NCI-H2081 (cell line): Measurements from ENCODE around the gene CEP41.

ENCODE experiments used
- DNase-seq, 2 experiments: peaks; one replicate each; lab custom pipeline; 2025; lab: John Stamatoyannopoulos, UW

CEP41 gene

GRCh38 chr7:130369110-130369711 lies 71.6 kb downstream of the CEP41 start:
- peak in 1 of 2 experiments; percentile 39 for DNase-seq

DNA sequence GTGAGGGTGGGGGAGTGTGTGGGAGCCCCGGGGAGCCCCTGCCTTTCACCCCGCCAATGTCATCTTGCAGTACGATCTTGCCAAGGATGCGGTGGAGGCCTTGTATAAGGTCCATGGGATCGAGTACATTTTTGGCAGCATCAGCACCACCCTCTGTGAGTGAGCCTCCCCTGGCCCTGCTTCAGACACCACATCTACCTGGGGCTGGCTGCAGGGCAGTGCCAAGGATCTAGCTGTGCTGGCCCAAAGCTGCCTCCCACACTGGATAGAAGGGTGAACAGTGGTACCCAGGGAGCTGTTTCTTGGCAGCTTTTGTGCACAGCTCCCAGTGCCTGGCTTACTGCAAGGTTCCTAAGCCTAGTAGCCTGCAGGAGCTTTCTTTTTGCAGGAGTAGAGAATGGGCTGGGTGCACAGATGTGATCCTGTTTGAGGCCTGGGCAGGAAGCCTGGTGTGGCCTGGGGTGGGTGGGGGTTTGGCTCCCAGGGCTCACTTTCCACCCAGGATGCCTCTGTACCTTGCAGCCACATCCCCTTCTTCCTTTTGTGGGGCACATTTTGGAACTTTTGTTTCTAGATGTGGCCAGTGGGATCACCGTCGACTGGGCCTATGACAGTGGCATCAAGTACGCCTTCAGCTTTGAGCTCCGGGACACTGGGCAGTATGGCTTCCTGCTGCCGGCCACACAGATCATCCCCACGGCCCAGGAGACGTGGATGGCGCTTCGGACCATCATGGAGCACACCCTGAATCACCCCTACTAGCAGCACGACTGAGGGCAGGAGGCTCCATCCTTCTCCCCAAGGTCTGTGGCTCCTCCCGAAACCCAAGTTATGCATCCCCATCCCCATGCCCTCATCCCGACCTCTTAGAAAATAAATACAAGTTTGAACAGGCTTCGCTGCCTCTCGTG lies 72.7 kb downstream of the CEP41 start:
- DNase-seq: peak in 1 of 2 experiments; percentile 39

DNA sequence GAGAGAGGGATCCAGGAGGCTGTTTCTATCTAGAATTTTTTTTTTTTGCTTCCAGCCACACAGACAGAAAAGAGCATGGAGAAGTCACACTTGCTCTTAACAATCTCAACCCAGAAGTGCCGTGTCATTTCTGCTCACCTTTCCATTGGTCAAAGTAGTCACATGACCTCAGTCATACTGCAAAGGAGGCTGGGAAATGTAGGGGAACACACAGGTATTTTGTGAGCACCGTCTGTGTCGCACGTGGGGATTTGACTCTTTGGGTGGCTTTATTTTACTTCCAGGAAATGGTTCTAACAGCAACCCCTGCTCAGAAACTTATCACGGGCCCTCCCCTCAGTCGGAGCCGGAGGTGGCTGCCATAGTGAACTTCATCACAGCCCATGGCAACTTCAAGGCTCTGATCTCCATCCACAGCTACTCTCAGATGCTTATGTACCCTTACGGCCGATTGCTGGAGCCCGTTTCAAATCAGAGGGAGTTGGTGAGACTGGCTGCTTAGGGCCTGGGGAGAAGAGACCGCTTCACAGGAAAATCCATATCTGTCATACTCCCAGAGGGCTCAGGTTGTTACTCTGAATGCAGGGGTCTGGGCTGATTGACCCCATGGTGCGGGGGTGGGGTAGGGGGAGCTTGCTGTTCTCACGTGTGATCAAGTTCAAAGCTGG lies 73.6 kb downstream of the CEP41 start:
- no peak for DNase-seq

- no peak for DNase-seq
These were observed 74.3 kb downstream of the CEP41 start for GRCh38 chr7:130366564-130366963.

DNA sequence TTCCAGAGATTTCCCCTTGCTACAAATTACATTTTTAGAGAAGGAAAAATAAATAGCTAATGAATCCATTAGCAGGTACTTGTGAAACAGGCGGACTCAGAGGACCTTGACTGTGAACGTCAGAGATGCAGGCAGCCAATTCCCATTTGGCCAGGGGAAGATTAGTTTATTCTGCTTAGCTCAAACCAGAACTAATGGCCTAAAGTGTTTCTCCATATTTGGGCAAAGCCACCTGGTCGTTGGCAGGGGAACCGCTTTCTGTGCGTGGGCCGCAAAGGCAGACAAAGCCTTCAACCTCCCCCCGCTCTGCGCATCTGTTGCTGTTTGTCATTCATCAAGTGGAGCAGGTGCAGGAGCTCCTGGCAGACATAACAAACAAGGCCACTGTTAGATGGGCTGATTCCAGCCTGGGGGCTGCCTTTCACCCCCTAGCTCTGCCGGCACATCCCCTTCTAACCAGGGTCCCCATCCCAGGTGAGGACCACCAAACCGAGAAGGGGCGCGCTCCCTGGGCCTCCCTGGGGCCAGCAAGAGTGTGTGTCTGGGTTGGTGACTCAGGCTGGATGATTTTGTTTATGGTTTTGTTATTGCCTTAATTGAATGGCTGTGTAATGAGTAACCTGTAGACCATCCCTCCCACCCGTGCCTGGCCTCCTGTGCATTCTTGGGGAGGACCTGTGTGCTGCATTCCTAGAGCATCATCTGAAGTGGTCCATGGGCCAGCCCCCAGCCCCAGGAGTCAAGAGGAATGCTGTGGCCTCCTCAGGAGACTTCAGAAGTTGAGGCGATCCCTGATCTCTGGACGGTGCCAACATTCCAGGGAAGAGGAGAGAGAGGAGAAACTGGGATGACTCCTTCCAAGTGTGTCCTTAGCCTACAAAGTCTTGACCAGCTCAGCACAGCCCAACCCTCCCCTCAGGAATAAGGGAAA lies 75.0 kb downstream of the CEP41 start:
- peak; percentile 100 for DNase-seq

DNA sequence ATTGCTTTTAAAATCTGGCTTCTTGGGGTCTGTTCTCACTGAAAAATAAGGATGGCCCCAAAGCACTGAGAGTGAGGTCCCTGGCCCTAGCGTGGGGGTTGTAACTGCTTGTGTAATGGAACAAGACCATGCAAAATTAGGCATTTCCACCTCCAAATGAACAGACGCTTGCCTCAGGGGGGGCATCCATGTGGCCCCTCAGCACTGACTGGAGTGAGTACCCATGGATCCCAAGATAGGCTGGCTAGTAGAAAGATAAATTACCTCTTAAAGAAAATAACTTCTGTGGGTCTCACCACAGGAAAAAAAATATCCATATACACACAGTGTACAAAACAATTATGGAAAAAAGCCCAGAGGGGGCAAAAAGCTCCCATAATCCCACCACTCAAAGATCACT lies 75.7 kb downstream of the CEP41 start:
- peak; percentile 86 to 94 for DNase-seq

DNA sequence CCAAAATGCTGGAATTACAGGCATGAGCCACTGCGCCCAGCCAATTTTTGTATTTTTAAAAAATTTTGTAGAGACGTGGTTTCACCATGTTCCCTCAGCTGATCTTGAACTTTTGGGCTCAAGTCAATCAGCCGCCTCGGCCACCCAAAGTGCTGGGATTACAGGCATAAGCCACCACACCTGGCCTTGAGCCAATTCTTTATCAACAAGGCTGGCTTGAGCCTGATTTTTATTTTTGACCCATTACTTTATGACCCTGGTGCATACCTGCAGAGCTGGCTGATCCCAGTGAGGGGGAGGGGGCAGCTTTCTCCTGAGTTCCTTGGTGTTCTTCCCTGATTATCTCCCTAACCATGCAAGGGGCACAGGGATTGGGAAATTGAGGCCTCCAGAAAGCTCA lies 76.4 kb downstream of the CEP41 start:
- DNase-seq: peak; percentile 16 to 33

DNA sequence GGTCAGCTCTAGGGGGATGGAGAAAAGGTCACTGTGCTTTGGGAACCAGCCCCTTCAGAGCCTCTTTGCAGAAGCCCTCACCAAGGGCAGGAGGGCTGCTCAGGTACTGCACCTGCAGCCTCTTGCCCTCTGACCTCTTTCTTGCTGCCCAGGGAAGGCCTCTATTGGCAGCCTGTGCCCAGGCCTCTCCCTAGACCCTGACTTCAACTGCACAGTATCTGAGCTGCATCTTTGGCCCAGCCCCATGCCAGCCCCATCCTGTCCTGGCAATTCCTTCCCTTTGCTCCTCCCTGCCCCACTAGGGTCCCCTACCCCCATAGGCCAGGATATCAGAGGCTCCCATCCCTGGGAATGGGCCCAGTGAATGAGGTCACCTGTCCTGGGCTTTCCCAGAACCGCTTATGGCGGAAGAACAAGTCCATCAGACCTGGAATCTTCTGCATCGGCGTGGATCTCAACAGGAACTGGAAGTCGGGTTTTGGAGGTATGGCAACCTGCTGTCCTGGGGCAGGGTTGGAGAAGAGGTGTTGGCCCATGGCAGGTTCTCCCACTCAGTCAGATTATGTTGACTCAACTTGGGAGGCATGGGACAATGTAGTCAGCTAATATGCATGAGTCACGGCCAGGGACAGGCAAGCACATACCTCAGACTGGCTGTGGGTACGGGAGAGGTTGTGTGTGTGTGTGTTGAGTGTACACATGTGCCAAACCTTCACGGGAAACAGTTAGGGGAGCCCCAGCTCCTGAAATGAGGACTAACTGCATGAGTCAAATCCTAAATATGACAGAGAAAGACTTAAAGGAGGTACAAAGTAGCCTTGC lies 77.6 kb downstream of the CEP41 start:
- no peak for DNase-seq

DNA sequence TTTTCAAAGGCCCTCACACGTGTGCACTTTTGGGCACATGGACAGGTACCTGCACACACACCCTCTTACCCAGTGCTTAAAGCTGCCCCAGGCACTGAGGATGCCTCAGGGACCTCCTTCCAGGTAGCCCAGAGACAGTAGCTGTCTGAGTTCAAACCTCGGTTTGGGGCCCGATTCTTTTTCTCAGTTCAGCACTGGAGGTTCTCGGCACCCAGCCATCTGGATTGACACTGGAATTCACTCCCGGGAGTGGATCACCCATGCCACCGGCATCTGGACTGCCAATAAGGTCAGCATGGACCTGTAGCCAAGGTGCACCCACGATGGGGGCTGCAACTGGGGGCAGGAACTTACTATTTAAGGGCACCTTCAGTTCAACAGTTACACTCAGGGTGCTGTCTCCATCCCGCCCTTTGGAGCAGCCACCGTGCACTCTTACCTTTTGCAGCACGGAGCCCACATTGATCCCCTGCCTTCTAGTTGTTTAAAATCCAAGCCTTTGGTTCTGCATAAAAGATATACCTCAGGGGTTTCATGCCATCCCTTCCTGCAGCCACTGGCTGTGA lies 78.5 kb downstream of the CEP41 start:
- DNase-seq: no peak

- DNase-seq: no peak
These were observed 79.1 kb downstream of the CEP41 start for GRCh38 chr7:130361681-130362080.

DNA sequence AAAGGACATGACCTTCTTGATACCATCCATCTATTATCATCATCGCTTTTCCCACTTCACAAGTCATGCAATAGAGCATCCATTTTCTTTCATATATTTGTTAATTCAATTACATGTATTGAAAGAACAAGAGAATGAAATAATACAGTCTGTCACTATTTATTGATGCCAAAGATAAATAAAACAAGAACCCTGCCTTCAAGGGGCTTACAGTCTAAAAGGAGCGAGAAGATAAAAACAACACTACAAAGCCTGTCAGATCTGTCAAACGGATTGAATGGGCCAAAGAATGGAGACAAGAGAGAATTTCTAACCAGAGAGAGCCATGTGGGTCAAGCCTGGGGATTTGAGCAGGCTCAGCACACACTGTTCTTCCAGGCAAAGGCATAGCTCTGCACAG lies 80.3 kb downstream of the CEP41 start:
- no peak for DNase-seq

GRCh38 chr7:130359276-130359857 lies 81.4 kb downstream of the CEP41 start:
- no peak for DNase-seq

- DNase-seq: no peak
These were observed 82.3 kb downstream of the CEP41 start for GRCh38 chr7:130358471-130358870.

GRCh38 chr7:130356876-130357611 lies 83.8 kb downstream of the CEP41 start:
- DNase-seq: peak in 1 of 2 experiments; percentile 37

DNA sequence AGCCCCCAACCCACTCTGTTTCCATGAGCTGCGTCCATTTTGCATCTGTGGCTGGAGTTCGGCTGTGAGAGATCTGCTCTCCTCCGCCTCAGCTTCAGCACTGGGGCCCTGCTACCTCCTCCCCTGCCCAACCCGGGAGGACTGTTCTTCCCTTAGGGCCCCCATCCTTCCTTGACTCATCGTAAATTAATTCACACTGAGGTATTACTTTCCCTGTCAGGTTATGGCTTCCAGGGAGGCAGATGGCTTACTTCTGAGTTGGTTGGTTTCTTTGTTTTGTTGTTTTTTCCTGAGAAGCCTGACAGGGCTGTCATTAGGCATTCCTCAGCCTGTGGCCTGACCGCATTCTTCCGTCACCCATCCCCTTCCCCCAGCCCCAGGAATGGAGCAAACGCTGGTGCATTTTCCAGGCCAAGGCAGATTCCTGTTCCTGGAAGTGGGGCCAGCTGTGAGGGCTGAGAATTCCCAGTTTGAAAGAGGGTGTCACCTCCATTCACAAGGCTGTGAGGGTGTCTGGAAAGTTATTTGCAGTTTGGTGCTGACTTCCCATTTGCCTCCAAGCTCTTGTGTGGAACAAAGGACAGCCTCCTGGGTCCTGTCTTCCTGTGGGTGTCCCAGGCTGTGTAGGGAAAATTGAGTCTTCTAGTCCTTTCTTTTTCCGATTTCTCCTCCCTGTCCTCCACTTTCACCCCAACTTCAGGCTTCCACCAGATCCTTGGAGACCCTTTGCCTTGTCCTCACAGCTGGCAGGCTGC lies 84.5 kb downstream of the CEP41 start:
- DNase-seq: peak in 1 of 2 experiments; percentile 38

DNA sequence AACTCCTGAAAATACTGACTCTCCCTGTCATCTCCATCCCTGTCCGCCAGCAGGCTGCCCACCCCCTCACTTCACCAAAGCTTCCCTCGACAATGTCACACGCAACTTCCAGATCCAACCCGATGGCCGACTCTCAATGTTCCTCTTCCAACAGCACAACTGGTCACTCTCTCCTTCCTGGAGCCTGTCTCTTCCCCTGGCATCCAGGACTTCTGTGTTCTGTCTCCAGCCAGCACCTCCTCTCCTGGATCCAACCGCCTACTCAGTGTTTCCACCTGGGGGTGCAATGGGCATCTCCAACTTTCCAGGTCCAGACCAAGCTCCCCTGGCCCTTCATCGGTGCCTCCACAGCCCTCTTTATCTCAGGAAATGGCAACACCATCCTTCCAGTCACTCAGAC lies 87.6 kb downstream of the CEP41 start:
- DNase-seq: peak in 1 of 2 experiments; percentile 35

- DNase-seq: peak; percentile 75 to 89
These were observed 88.4 kb downstream of the CEP41 start for GRCh38 chr7:130352194-130353074.

DNA sequence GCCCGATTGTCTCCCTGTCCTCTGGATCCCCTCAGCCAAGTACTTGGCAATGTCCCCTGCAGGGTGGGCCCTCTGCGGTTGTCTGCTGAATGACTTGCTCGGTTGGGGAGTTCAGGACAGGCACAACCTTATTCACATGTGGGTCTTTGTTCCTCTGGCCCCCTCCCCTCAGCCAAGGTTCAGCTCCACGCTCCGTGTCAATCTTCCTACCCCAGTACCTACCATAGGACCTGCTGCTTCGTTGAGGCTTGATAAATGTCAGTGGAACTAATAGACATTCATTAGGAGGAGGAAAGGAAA lies 89.1 kb downstream of the CEP41 start:
- no peak for DNase-seq
